NB4 (cell line): Measurements from ENCODE around the gene AP2B1.

ENCODE experiments used
- MYC ChIP-seq: IDR thresholded peaks from 2 replicates; pipeline ENCODE4 v1.6.1; 2011; ENCODE audit warnings: low read depth, low read length
- POLR2A ChIP-seq: IDR thresholded peaks from 2 replicates; pipeline ENCODE4 v1.6.1; 2011; ENCODE audit warnings: mild to moderate bottlenecking; ENCODE audit not compliant: insufficient read length; ENCODE audit errors: extremely low read depth
- TF ChIP-seq, protein P1 (sequence below): IDR thresholded peaks from one replicate; pipeline ENCODE4 v1.5.1; 2012; ENCODE audit warnings: low read depth, low read length

DNA sequence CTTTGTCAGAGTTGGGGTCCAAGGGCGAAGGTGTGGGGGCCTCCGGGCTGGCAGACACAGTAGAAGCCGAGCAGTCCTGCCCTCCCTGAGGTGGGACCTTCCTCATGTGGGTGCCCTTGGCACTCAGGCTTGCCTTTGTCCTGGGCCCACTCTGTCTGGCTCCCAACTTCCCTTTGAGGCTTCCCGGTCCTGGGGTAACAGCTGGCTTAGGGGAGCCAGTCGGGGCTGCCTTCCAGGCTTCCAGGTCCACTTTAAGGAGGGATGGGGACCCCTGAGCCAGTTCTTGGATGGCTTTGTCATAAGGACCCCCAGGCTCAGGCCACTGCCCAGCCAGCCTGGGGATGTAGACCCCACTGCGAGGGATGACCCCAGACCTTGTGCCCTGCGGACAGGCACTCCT, 158.1 kb downstream of the AP2B1 start:
- TF ChIP-seq, protein P1, sequence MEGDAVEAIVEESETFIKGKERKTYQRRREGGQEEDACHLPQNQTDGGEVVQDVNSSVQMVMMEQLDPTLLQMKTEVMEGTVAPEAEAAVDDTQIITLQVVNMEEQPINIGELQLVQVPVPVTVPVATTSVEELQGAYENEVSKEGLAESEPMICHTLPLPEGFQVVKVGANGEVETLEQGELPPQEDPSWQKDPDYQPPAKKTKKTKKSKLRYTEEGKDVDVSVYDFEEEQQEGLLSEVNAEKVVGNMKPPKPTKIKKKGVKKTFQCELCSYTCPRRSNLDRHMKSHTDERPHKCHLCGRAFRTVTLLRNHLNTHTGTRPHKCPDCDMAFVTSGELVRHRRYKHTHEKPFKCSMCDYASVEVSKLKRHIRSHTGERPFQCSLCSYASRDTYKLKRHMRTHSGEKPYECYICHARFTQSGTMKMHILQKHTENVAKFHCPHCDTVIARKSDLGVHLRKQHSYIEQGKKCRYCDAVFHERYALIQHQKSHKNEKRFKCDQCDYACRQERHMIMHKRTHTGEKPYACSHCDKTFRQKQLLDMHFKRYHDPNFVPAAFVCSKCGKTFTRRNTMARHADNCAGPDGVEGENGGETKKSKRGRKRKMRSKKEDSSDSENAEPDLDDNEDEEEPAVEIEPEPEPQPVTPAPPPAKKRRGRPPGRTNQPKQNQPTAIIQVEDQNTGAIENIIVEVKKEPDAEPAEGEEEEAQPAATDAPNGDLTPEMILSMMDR: no peak
- TF ChIP-seq POLR2A: no peak
- no peak for TF ChIP-seq MYC
